ENCODE data around the gene GSE1. TPM values are rescaled to one million over a fixed set of nuclear protein-coding genes. Genes with fewer than 3 reads are reported as not detected.

The GSE1 gene
- total RNA-seq, 1 experiment from 2014 or later: 97.5 TPM

GRCh38 chr16:85588562-85589503, 24.3 kb upstream of the GSE1 start:
- H3K36me3 ChIP-seq (ENCODE audit: control insufficient read depth, insufficient read depth, low read length): no peaks in the 10 kb centered on the region
- no peak for DNase-seq (ENCODE audit: low read depth, low spot score)
- intact Hi-C loops (cut with micrococcal nuclease; ENCODE audit: unreplicated experiment): no loop called here
- H3K27ac ChIP-seq (ENCODE audit: low read length): no peak overlapping the region
- H3K4me1 ChIP-seq (ENCODE audit: control insufficient read depth, insufficient read depth, low read length): peaks cover 27% of the 10 kb centered on the region
- ChIA-PET POLR2A (interaction anchor here (0.6 kb wide), 1 partner anchor 30 kb away, joined by 5 read pairs; no protein-coding TSS in a partner anchor), CTCF (no interaction called here)
- H3K9me3 ChIP-seq (ENCODE audit: control insufficient read depth, insufficient read depth, low read depth, low read length): no peaks in the 10 kb centered on the region
- TF ChIP-seq CTCF (IDR thresholded peaks at IDR 0.05) (no peak), TCF7L2 (IDR thresholded peaks at IDR 0.05; ENCODE audit: low read depth, low read length) (no peak), REST (IDR thresholded peaks at IDR 0.05; ENCODE audit: insufficient read depth in 1 of 2, low read depth in 2 of 2, low read length in 1 of 2) (no peak), SIN3A (IDR thresholded peaks at IDR 0.05; ENCODE audit: borderline replicate concordance, insufficient read depth, low read depth, low read length) (no peak), POLR2AphosphoS5 (IDR thresholded peaks at IDR 0.05; ENCODE audit: low read depth, low read length) (no peak)
- ATAC-seq: no peak
- BruUV-seq (replicated peaks): no TSS peak
- H3K27me3 ChIP-seq (ENCODE audit: control insufficient read depth, insufficient read depth, low read length): no peaks in the 10 kb centered on the region
- H3K4me3 ChIP-seq (ENCODE audit: low read depth in 2 of 2, low read length in 2 of 2): no peak overlapping the region
- in situ Hi-C loops (cut with HindIII; ENCODE audit: low pct_unique_long_range_greater_than_20kb, low sequenced_read_pairs): no loop called here

GRCh38 chr16:85589688-85590505, 23.2 kb upstream of the GSE1 start:
- no peak for TF ChIP-seq POLR2AphosphoS5 (IDR thresholded peaks at IDR 0.05; ENCODE audit: low read depth, low read length)
- no peak for TF ChIP-seq SIN3A (IDR thresholded peaks at IDR 0.05; ENCODE audit: borderline replicate concordance, insufficient read depth, low read depth, low read length)
- TF ChIP-seq REST (IDR thresholded peaks at IDR 0.05; ENCODE audit: insufficient read depth in 1 of 2, low read depth in 2 of 2, low read length in 1 of 2): no peak
- TF ChIP-seq CTCF (IDR thresholded peaks at IDR 0.05): no peak

More at GRCh38 chr16:85589688-85590505, 23.2 kb upstream of the GSE1 start:
- Histone ChIP-seq H3K4me3 (ENCODE audit: low read depth in 2 of 2, low read length in 2 of 2) (no peak overlapping the region), H3K4me1 (ENCODE audit: control insufficient read depth, insufficient read depth, low read length) (peaks cover 26% of the 10 kb centered on the region), H3K27ac (ENCODE audit: low read length) (no peak overlapping the region), H3K9me3 (ENCODE audit: control insufficient read depth, insufficient read depth, low read depth, low read length) (no peaks in the 10 kb centered on the region), H3K27me3 (ENCODE audit: control insufficient read depth, insufficient read depth, low read length) (no peaks in the 10 kb centered on the region), H3K36me3 (ENCODE audit: control insufficient read depth, insufficient read depth, low read length) (no peaks in the 10 kb centered on the region)
- in situ Hi-C loops (cut with HindIII; ENCODE audit: low pct_unique_long_range_greater_than_20kb, low sequenced_read_pairs) (no loop called here), intact Hi-C loops (cut with micrococcal nuclease; ENCODE audit: unreplicated experiment) (no loop called here)
- BruUV-seq (replicated peaks): TSS peak; percentile 54
- DNase-seq (ENCODE audit: low read depth, low spot score) (no peak), ATAC-seq (no peak)
- CTCF ChIA-PET: no interaction called here
- POLR2A ChIA-PET: no interaction called here
